EH (cell line): Measurements from ENCODE around the gene CMC2.

Experiments used
- DNase-seq: peaks from one replicate; pipeline ENCODE4 v3.0.0-alpha.2; 2015; ENCODE audit warnings: low read depth

CMC2 gene

GRCh38 chr16:81001330-81001729, 5.4 kb downstream of the CMC2 start:
- DNase-seq, result no peak

GRCh38 chr16:81000873-81001272, 5.8 kb downstream of the CMC2 start:
- no peak for DNase-seq

- no peak for DNase-seq
Observed at GRCh38 chr16:80997964-80998620, 8.6 kb downstream of the CMC2 start.

- peak; percentile 50 for DNase-seq
Observed at GRCh38 chr16:80997139-80997798, 9.4 kb downstream of the CMC2 start.

- DNase-seq, result peak; percentile 39
Observed at GRCh38 chr16:80996688-80997138, 10.0 kb downstream of the CMC2 start.

- peak; percentile 54 for DNase-seq
Observed at GRCh38 chr16:80994451-80994850, 12.2 kb downstream of the CMC2 start.

- no peak for DNase-seq
Observed at GRCh38 chr16:80993834-80994233, 12.9 kb downstream of the CMC2 start.

- DNase-seq, result peak; percentile 94
Observed at GRCh38 chr16:80993307-80993706, 13.4 kb downstream of the CMC2 start.

GRCh38 chr16:80992676-80993293, 13.9 kb downstream of the CMC2 start:
- no peak for DNase-seq

GRCh38 chr16:80991792-80992430, 14.8 kb downstream of the CMC2 start:
- DNase-seq, result no peak

GRCh38 chr16:80990978-80991377, 15.7 kb downstream of the CMC2 start:
- no peak for DNase-seq

GRCh38 chr16:80990577-80990976, 16.1 kb downstream of the CMC2 start:
- DNase-seq, result no peak

GRCh38 chr16:80989801-80990200, 16.9 kb downstream of the CMC2 start:
- DNase-seq, result peak; percentile 47

GRCh38 chr16:80988756-80989155, 17.9 kb downstream of the CMC2 start:
- DNase-seq, result no peak

- no peak for DNase-seq
Observed at GRCh38 chr16:80986557-80986956, 20.1 kb downstream of the CMC2 start.

GRCh38 chr16:80985611-80986010, 21.1 kb downstream of the CMC2 start:
- DNase-seq, result no peak

- no peak for DNase-seq
Observed at GRCh38 chr16:80984124-80984892, 22.4 kb downstream of the CMC2 start.

- no peak for DNase-seq
Observed at GRCh38 chr16:80982646-80983045, 24.0 kb downstream of the CMC2 start.

- DNase-seq, result no peak
Observed at GRCh38 chr16:80981103-80981502, 25.6 kb downstream of the CMC2 start.

GRCh38 chr16:80976946-80977345, 29.7 kb downstream of the CMC2 start:
- DNase-seq, result no peak

GRCh38 chr16:80974649-80975376, 31.9 kb downstream of the CMC2 start:
- DNase-seq, result peak; percentile 8
